Iris pigment epithelial cell (primary cell): Measurements from ENCODE around the gene FAAP100.
"Not testable (repeated sequence)": the region's sequence is repeated elsewhere in the genome, so short reads cannot be mapped to it uniquely, and the experiment has no call there.

Experiments used
- DNase-seq: peaks from one replicate; pipeline ENCODE4 v3.0.0-alpha.2; 2011; ENCODE audit warnings: low read depth

The FAAP100 gene

DNA sequence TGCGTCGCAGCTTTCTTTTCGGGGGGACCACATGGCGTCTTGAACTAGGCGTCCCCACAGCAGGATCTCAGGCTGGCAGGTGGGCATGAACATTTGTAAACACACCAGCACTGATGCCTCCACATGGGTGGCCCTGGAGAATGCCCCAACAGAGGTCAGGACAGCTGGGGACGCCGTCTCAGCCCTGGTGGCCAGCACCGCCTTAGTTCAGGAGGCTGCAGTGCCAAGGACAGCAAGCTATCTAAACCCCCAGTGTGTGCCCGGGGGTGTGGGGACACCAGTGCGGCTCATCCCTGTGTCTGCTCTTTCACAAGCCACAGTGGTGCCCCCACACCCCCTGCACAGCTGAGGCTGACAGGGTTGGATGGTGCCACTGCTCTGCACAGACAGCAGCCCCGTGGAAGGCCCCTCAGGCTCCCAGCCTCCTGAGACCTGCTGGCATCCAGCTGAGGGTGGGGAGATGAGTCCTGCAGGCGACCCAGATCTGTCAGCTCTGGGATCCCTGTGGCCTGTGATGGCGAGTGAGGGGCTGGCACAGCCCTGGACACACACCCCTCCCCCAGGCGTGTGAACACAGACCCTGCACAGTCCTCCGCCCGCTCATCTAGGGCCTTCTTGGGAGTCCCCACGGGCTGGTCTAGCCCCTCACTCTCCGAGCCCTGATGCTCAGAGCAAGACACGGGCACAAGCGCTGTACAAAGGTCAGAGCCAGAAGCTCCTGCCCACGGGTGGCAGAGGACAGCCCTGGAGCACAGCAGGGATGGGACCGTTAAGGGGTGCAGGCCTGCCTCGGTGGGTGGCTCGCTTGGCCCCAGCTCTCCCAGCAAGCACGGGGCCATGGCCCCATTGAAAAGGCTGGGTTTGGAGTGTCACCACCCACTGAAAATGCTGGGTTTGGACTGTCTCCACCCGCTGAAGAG, 13.2 kb downstream of the FAAP100 start:
- DNase-seq, result no peak

DNA sequence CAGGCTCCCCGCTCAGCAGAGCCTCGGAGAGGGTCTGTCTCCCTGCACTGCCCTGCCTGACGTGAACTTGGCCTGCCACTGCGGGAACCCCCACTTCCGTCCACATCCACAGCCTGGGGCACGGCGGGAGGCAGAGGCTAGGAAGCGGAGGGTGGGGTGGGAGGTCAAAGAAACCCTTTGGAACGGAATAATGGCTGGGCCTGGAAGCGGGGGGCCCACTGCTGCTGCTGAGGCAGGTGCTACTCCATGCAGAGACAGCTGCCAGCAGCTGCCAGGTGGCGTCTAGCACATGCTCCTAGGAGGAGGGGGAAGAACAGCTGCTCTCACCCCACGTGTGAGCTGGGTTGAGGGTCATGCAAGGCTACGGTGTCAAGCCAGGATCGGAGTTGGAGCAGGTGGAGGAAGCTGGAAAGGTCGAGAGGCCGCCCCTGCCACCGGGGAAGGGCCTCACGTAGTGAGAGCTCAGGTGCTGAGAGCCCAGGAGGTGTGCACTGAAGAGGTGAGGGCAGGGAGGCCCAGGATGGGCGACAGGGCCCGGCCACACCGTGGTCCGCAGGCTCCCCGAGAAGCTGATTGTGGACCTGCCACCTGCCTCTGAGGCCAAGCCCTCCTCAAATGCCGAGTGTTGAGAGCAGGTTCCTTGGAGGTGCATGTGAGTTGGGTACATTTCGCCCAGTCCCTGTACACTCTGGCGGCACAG, 14.1 kb downstream of the FAAP100 start:
- DNase-seq, result no peak

DNA sequence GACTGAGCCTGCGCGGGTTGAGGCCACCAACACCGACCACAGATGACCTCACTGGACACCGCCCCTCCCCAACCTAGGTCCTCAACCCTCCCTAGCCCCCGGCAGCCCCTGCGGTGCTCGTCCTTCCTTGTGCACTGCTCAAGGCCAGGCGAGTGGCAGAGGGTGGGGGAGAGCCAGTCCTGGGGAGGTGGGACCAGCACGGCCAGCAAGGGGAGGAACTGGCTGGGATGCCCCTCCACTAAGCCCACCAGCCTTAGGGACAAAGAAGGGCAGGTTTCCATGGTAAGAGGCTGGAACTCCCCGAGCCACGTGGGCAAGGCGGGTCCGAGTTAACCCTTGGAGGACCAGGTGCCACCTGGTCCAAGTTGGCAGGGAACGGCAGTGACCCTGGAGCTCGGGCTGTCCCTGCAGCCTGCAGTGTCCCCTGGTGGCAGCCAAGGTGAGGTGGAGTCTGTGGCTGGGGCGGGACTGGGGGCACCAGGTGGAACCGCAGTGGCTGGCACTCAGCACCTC, 14.8 kb downstream of the FAAP100 start:
- DNase-seq, result no peak

DNA sequence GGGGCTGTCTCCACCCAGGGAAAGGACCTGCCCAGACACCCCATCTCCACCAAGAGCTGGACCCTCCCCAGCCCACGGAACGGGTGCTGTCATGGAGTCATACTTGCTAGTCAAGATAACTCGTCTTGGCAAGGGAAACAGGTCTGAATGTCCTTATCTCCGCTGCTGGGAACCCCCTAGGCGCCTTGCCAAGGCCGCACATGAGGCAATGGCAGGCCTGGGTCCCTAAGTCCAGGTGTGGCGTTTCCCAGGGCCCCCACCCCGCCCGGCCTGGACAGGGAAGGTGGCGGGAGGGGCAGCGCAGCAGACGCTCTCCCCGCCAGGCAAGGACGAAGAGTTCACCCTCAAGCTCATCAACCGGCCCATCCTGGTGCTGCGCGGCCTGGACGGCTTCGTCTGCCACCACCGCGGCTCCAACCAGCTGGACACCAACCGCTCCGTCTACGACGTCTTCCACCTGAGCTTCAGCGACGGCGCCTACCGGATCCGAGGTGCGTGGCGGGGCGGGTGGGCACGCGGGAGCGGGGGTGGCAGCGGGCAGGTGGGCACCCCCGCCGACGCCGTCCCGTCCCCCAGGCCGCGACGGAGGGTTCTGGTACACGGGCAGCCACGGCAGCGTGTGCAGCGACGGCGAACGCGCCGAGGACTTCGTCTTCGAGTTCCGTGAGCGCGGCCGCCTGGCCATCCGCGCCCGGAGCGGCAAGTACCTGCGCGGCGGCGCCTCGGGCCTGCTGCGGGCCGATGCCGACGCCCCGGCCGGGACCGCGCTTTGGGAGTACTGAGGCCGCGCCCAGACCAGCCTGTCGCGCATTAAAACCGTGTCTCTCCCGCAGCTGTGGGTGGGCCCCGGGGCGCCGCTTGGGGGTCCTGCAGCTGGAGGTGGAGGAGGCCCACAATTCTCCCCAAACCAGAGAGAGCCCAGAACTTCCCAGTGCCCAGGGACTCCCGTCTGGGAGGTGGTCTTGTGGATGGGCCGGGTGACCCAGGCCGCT, 15.6 kb downstream of the FAAP100 start:
- no peak for DNase-seq

DNA sequence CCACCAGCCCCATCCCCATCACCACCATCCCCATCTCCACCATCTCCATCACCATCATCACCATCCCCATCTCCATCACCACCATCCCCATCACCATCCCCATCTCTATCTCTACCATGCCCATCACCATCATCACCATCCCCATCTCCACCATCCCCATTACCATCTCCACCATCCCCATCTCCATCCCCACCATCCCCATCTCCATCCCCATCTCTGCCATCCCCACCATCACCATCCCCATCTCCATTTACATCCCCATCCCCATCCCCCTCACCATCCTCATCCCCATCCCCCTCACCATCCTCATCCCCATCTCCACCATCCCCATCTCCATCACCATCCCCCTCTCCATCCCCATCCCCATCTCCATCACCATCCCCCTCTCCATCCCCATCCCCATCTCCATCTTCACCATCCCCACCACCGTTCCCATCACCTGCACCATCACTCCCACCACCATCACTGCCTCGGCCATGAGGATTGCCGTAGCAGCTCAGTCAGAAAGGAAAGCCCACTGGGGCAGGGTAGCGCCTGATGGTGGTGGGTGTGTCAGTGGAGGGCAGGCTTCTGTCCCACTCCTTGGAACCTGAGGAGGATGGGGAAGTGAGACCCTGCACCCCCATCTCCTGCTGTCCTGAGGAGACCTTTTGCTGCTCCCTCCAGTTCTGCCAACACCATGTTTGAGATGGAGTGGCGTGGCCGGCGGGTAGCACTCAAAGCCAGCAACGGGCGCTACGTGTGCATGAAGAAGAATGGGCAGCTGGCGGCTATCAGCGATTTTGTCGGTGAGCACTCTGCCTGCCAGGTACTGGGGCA, 16.5 kb downstream of the FAAP100 start:
- no peak for DNase-seq

DNA sequence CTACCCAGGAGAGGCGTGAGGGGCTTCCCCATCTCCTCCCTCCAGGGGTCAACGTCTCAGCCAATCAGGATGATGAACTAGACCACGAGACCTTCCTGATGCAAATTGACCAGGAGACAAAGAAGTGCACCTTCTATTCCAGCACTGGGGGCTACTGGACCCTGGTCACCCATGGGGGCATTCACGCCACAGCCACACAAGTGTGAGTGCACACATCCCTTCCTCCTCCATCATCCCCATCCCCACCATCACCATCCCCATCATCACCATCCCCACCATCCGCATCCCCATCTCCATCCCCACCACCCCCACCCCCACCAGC, 17.2 kb downstream of the FAAP100 start:
- DNase-seq, result no peak

DNA sequence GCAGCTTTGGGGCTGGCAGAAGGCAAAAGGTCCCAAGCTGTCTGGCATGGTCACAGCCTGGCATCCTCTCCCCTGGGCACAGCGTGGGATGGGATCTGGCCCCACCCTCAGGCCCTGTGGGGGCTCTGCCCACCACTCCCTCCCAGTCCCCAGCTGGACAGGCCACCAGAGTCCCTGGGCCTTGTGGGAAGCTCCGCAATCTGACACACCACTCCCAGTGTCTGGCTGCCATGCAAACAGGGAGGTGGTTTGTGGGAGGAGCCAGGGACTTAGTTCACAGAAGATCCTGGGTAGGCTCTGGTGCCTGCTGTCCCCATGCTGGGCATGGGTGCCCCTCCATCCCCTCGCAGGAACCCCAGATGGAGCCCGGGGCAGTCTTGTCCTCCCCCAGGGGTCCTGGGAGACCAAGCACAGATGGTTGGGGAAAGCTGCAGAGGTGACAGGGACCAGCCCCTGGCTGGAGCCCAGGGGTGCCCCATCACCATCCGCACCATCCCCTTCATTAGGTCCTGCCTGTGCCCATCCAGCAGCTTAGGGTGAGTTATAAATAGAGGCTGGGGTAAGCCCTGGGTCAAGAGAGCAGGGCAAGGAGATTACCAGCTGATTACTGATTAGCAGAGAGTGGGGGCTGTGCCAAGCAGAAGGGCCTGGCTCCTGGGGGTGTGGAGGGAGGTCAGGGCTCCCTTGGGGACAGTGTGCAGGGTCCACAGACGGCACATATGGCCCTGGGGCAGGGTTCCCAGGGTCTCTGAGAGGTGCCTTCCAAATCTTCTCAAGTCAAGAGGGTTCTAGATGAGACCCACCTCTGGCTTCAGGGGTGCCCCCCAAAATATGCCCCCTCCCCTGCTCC, 17.8 kb downstream of the FAAP100 start:
- DNase-seq, result no peak

DNA sequence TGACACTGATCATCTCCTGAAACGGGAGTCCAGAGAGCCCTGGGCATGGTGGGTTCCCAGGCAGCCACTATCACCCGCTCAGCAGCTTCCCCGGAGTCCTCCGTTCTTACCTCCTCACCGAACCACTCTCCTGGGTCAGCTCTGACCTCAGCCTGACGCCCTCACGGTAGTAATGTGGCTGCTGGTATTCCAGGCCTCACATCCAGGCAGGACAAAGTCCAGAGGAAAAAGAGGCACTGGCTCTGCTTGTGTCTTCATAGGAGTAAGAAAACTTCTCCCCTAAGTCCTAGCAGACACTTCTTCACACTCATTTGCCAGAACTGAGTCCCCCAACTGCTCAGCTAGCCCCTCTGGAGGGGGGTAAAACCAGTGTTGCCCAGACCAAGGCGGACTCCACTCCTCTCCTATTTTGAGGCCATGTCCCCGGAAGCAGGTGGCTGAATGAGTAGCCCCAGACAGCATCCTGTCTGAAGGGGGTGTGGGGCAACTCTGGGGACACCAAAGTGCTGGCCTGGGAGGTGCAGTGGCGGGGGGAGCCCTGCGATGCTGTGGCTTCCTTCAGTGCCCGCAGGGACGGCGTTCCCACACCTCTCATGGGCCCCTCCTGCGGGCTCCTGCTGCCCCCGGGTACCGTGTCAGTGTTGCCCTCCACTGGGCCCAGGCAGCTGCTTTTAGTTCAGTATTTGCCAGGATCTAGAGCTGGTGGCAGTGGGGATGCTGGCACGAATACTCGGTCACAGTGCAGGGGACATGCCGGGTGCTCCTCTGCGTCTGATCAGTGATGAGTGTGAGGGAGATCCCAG, 18.6 kb downstream of the FAAP100 start:
- DNase-seq, result no peak

DNA sequence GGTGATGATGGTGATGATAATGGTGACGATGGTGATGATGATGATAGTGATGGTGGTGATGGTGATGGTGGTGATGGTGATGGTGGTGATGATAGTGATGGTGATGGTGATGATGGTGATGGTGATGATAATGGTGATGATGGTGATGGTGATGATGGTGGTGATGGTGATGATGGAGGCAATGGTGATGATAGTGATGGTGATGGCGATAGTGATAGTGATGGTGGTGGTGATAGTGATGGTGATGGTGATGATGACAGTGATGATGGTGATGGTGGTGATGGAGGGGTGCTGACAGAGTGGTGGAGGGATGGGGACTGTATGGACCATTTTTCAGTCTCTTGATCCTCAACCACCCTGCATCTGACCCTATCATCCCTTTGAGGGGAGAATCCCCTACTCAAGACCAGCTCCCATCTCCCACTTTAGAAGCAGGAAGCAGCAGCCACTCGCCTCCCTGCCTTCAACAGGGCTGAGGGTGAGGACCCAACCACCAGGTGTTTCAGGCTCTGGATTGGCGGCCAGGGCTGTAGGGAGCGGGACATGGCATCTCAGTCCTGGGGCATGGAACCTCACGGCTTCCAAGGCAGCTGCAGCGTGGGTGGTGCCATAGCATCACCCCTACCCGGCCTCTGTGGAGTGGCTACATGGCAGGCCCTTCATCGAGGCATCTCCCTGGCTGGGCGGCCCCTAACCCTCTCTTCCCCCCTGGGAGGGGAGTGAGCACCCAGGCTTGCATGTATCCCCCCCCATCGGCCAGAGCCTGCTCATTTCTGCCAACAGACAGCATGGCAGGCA, 19.5 kb downstream of the FAAP100 start:
- no peak for DNase-seq

DNA sequence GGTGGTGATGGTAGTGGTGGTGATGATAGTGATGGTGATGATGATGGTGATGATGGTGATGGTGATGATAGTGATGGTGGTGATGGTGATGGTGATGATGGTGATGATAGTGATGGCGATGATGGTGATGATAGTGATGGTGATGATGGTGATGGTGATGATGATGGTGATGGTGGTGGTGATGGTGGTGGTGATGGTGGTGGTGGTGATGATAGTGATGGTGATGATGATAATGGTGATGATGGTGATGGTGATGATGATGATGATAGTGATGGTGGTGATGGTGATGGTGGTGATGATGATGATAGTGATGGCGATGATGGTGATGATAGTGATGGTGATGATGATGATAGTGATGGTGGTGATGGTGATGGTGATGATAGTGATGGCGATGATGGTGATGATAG, 20.2 kb downstream of the FAAP100 start:
- DNase-seq, result not testable (repeated sequence)

DNA sequence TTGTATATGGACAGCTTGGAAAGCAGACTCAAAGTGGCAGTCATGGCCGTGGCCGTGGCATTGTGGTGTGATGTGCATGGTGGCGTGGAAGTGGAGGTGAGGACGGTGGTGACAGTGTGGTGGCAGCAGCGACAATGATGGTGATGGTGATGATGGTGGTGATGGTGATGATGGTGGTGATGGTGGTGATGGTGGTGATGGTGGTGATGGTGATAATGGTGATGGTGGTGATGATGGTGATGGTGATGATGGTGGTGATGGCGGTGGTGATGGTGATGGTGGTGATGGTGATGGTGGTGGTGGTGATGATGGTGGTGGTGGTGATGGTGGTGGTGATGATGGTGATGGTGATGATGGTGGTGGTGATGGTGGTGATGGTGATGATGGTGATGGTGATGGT, 21.1 kb downstream of the FAAP100 start:
- not testable (repeated sequence) for DNase-seq

DNA sequence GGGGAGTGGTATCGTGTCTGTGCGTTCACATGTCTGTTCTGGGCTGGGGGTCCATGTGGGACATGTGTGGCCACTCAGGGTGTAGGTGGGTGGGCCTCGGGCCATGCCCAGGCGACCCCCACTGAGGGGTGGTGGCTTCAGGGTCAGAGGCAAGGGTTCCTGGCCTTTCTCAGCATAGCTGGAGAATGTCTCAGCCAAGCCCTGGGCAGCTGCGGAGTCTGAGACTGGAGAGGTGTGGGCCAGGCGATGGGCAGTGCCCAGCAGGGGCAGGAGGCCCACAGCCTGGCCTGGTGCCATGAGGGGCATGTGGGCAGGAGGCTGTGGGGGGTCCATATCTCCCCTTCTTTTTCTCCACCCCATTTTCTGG, 22.7 kb downstream of the FAAP100 start:
- DNase-seq, result no peak

DNA sequence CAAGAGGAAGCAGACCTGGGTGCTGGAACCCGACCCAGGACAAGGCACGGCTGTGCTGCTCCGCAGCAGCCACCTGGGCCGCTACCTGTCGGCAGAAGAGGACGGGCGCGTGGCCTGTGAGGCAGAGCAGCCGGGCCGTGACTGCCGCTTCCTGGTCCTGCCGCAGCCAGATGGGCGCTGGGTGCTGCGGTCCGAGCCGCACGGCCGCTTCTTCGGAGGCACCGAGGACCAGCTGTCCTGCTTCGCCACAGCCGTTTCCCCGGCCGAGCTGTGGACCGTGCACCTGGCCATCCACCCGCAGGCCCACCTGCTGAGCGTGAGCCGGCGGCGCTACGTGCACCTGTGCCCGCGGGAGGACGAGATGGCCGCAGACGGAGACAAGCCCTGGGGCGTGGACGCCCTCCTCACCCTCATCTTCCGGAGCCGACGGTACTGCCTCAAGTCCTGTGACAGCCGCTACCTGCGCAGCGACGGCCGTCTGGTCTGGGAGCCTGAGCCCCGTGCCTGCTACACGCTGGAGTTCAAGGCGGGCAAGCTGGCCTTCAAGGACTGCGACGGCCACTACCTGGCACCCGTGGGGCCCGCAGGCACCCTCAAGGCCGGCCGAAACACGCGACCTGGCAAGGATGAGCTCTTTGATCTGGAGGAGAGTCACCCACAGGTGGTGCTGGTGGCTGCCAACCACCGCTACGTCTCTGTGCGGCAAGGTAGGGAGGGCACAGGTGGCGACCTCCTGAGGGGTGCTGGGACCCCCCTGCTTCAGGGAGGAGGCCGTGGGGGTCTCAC, 23.3 kb downstream of the FAAP100 start:
- DNase-seq, result no peak

DNA sequence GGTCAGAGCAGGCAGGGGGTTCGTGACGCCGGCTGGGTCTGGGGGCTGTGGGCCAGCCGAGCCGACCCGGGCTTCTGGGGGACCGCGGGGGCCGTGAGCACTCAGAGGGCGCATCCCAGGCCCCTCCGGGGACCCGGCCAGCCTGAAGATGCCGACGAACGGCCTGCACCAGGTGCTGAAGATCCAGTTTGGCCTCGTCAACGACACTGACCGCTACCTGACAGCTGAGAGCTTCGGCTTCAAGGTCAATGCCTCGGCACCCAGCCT, 23.8 kb downstream of the FAAP100 start:
- DNase-seq, result no peak

DNA sequence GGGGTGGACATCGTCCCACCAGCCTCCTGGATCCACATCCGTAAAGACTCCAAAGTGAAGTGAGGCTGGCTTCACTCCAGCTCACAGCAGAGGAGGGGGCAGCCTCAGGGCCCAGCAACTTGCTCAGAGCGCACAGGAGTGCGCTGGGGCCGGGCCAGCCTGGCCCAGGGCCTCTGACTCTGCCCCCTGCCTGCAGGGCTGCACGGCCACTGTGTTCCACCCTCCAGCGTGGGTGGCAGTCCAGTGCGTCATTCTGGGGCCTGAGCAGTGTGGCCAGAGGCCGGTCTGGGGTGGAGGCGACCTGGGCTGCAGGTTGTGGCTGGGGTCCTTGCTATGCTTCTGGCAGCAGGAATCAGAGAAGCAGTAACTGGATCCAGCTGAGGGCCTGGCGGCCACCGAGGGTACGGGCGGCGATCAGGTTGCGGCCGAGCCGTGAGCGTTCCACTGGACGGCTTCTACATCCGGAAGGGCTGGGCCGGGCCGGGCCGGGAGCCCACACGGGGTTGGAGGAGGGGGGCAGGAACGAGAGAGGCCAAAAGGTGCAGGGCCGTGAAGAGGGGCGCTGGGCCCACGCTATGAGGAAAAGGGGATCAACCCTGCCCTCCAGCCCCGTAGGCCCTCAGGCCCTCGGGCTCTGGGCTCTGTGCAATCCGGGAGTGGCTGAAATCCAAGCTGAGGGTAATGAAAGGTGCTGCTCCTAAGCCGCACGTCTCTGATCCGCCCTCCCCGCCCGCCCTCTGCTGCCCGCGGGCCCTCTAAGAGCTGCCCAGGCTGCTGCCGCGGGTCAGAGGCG, 24.4 kb downstream of the FAAP100 start, which contains the start of gene FSCN2:
Gene FSCN2, plus strand, starts transcription at position 787 of the 793 bp plus-strand sequence. CDS start 155 bp downstream, outside the sequence.
- no peak for DNase-seq

DNA sequence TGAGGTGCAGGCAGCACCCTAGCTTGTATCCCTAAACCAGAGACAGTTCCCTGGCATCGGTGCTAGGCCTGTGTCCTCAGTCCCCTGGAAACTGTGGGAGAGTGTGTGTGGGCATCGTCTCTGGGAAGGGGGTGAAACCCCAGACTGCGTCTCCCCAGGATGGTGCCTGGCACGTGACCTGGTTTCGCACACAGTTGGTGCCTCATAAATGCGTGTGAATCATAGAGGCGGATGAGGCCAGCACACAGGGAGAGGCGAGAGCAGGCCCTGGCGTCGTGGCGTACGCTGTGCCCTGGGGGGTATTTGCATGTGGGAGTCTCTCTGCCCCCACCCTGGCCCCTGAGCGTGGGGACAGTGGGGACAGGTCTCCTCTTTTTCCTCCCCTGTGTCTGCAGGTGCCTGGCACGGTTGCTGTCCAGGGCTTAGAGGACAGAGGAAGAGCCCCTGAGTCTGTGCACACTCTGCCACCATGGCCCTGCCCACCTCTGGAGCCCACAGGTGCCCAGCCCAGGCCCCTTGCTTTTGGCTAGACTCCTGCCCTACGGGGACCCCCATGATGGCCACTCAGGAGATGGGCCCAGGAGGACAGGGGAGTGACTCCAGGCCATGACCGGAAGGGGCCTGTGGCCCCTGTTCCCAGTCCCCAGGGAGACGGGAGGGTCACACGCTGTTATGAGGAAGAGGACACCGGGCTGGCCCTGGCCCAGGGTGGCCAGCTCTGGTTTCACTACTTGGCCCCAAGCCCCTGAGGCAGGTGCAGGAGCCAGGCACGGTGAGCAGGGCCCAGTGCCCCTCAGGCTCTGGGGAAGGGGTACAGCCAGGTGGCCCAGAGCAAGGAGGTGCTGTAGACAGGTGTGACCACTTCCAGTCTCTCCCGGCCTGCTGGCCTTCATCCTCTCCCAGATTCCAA, 25.2 kb downstream of the FAAP100 start:
- DNase-seq, result no peak
